Esophagus muscularis mucosa (tissue), 4 donors: ENCODE data around the gene SLA2. TPM values are rescaled to one million over a fixed set of nuclear protein-coding genes. Genes with fewer than 3 reads are reported as not detected.
A peak's percentile ranks its signal among the peaks of the same experiment; 100 is the strongest.

Experiments used
- DNase-seq: peaks from one replicate; pipeline ENCODE4 v3.0.0-alpha.2; 2017; ENCODE audit errors: extremely low spot score
- H3K27ac ChIP-seq, 4 donors: fragments of 200-600 bp; sonication (generic); replicated peaks in 1 of 4; 1 replicate in 3 of 4; 2 replicates in 1 of 4; pipeline ENCODE4 v1.5.1; 2016 to 2019; ENCODE audit warnings: mild to moderate bottlenecking in 1 of 4
- H3K27me3 ChIP-seq, 4 donors: fragments of 200-600 bp; sonication (generic); one replicate each; pipeline versions ENCODE4 v1.5.1 to v1.6.0; 2016 to 2019
- H3K36me3 ChIP-seq, 4 donors: fragments of 200-600 bp; sonication (generic); one replicate each; pipeline ENCODE4 v1.5.1; 2016 to 2019
- H3K4me1 ChIP-seq, 4 donors: fragments of 200-600 bp; sonication (generic); one replicate each; pipeline ENCODE4 v1.5.1; 2016 to 2019
- H3K4me3 ChIP-seq, 4 donors: fragments of 200-600 bp; sonication (generic); 1 replicate in 2 of 4; 2 replicates in 2 of 4; pipeline ENCODE4 v1.5.1; 2016 to 2019; ENCODE audit warnings: mild to moderate bottlenecking in 4 of 4, moderate library complexity in 1 of 4
- H3K9me3 ChIP-seq, 4 donors: fragments of 200-600 bp; sonication (generic); 1 replicate in 3 of 4; 2 replicates in 1 of 4; pipeline ENCODE4 v1.5.1; 2016 to 2019
- CTCF ChIP-seq, 3 experiments: fragments of 200-600 bp in 2 of 3; fragments of 450-650 bp in 1 of 3; sonication (generic) in 2 of 3; IDR thresholded peaks; one replicate each; pipeline ENCODE4 v1.5.1; 2017 to 2019; ENCODE audit warnings: antibody characterized with exemption in 3 of 3, mild to moderate bottlenecking in 2 of 3, moderate library complexity in 1 of 3
- EP300 ChIP-seq: sonication (generic); formaldehyde crosslinking; IDR thresholded peaks from one replicate; pipeline ENCODE4 v1.6.1; 2017; ENCODE audit warnings: antibody characterized with exemption
- POLR2A ChIP-seq: fragments of 450-650 bp; IDR thresholded peaks from one replicate; pipeline ENCODE4 v1.6.1; 2017; ENCODE audit warnings: antibody characterized with exemption, moderate library complexity, mild to moderate bottlenecking, low read depth
- POLR2AphosphoS5 ChIP-seq, 2 donors: sonication (generic); formaldehyde crosslinking; IDR thresholded peaks; one replicate each; pipeline ENCODE4 v1.6.1; 2017; ENCODE audit warnings: antibody characterized with exemption in 2 of 2
- WGBS: methylation state at CpG from one replicate; pipeline ENCODE4 v1.1.5; 2018; 5-methylcytosine and 5-hydroxymethylcytosine counted together
- intact Hi-C: fragments of 100-400 bp; cut with DNase I; formaldehyde crosslinking; loops from one replicate; pipeline ENCODE4 v1.15.1; 2023
- total RNA-seq, 4 donors: library from RNA; depleted of rRNA; stranded (reverse); fragments of >200 nt; gene quantifications; one replicate each; pipeline versions ENCODE4 v1.1.0 to v1.2.1, GENCODE V29; 2016

Gene SLA2
- total RNA-seq, 4 donors from 2014 or later: 0.26 to 0.99 (median 0.35) TPM

GRCh38 chr20:36605399-36606157, 40.4 kb downstream of the SLA2 start, which contains the start of gene RAB5IF:
Gene RAB5IF (plus strand): TSS chr20:36605779. CDS start chr20:36605952, 173 bp downstream.
- peak; percentile 100 for DNase-seq
- H3K9me3 ChIP-seq: no peaks in the 10 kb centered on the region
- peaks cover 27 to 31% (median 30%) of the 10 kb centered on the region in 4 donors for H3K36me3 ChIP-seq
- H3K27ac ChIP-seq: peak within 1 kb of the TSS; percentile 88 to 96 (median 92)
- intact Hi-C loops: loop anchor here (1.0 to 10.0 kb wide), 4 partner anchors 31 to 259 kb away; a partner anchor contains a TSS
- peak within 1 kb of the TSS; percentile 77 to 99 (median 96) for H3K4me3 ChIP-seq
- no peaks in the 10 kb centered on the region for H3K27me3 ChIP-seq
- H3K4me1 ChIP-seq: peaks cover 18 to 30% (median 26%) of the 10 kb centered on the region in 4 donors
- WGBS: under 1% methylated on average over 63 of the region's 90 CpGs
- TF ChIP-seq CTCF (IDR thresholded peaks at IDR 0.05) (peak; percentile 87 to 94 (median 94)), POLR2AphosphoS5 (IDR thresholded peaks at IDR 0.05) (peak; percentile 89 to 99), EP300 (no peak), POLR2A (no peak)

GRCh38 chr20:36604952-36605398, 41.0 kb downstream of the SLA2 start:
- Histone ChIP-seq H3K4me3 (peak overlapping the region; percentile 77 to 99 (median 96)), H3K4me1 (peaks cover 18 to 30% (median 26%) of the 10 kb centered on the region in 4 donors), H3K36me3 (peaks cover 20 to 25% (median 24%) of the 10 kb centered on the region in 4 donors), H3K9me3 (no peaks in the 10 kb centered on the region), H3K27me3 (no peaks in the 10 kb centered on the region), H3K27ac (peak overlapping the region; percentile 79 to 96 (median 90))
- 57% methylated on average over 11 of the region's 15 CpGs for WGBS
- intact Hi-C loops: loop anchor here (1.0 to 10.0 kb wide), 4 partner anchors 30 to 260 kb away; a partner anchor contains a TSS
- TF ChIP-seq EP300 (no peak), CTCF (IDR thresholded peaks at IDR 0.05) (no peak), POLR2A (no peak), POLR2AphosphoS5 (IDR thresholded peaks at IDR 0.05) (no peak)
- DNase-seq: no peak

GRCh38 chr20:36601540-36601939, 44.5 kb downstream of the SLA2 start:
- no peak for DNase-seq
- no peak for TF ChIP-seq CTCF (IDR thresholded peaks at IDR 0.05)
- TF ChIP-seq EP300: no peak
- TF ChIP-seq POLR2AphosphoS5 (IDR thresholded peaks at IDR 0.05): no peak
- TF ChIP-seq POLR2A: no peak
- peaks cover 7 to 12% (median 10%) of the 10 kb centered on the region in 4 donors for H3K4me1 ChIP-seq
- H3K27me3 ChIP-seq: no peaks in the 10 kb centered on the region
- H3K36me3 ChIP-seq: no peaks in the 10 kb centered on the region
- H3K9me3 ChIP-seq: no peaks in the 10 kb centered on the region
- intact Hi-C loops: loop anchor here (10.0 kb wide), 2 partner anchors 153 to 263 kb away; a partner anchor contains a TSS
- no peak overlapping the region for H3K27ac ChIP-seq
- no peak overlapping the region for H3K4me3 ChIP-seq
- 52% methylated on average over 1 of the region's 1 CpG for WGBS

GRCh38 chr20:36599912-36600345, 46.1 kb downstream of the SLA2 start:
- Histone ChIP-seq H3K9me3 (no peaks in the 10 kb centered on the region), H3K36me3 (peaks cover 0 to 4% (median 0%) of the 10 kb centered on the region in 4 donors), H3K4me1 (peaks cover 2 to 3% (median 2%) of the 10 kb centered on the region in 4 donors), H3K27me3 (no peaks in the 10 kb centered on the region), H3K27ac (no peak overlapping the region), H3K4me3 (no peak overlapping the region)
- WGBS: 43% methylated on average over 5 of the region's 5 CpGs
- no peak for TF ChIP-seq POLR2A
- no peak for TF ChIP-seq CTCF (IDR thresholded peaks at IDR 0.05)
- no peak for TF ChIP-seq POLR2AphosphoS5 (IDR thresholded peaks at IDR 0.05)
- intact Hi-C loops: loop anchor here (10.0 kb wide), 2 partner anchors 155 to 265 kb away; a partner anchor contains a TSS
- DNase-seq: no peak
